HG02981 (cell line): ENCODE results near the gene RNF31.
A peak's percentile ranks its signal among the peaks of the same experiment; 100 is the strongest.

Source experiments
- ATAC-seq: cut with Tn5 transposase; IDR thresholded peaks from one replicate; pipeline ENCODE4 v1.9.1; 2021; ENCODE audit warnings: mild to moderate bottlenecking, moderate library complexity; ENCODE audit not compliant: unreplicated experiment

RNF31 gene

DNA sequence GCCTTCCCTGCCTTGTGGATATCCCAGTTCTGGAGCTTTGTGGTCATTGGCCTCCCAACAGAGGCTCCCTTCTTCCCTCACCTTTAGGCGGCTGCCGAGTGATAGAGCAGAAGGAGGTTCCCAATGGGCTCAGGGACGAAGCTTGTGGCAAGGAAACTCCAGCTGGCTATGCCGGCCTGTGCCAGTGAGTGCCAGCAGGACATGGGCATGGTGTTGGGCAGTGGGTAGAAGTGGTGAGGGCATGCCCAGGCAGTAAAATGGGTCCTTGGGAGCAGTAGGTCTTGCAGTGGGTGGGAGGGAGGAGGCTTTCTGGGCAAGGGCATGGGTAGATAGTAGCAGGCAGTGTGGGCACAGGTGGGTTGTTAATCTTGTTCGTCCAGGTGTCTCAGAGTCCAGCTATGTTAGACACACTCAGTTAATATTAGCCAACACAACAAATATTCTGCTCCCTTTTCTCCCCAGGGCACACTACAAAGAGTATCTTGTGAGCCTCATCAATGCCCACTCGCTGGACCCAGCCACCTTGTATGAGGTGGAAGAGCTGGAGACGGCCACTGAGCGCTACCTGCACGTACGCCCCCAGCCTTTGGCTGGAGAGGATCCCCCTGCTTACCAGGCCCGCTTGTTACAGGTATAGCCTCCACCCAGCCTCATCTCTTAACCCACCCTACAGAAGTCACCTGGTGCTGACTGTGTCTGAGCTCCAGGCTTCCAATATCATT, 12.6 kb downstream of the RNF31 start:
- ATAC-seq, result no peak

DNA sequence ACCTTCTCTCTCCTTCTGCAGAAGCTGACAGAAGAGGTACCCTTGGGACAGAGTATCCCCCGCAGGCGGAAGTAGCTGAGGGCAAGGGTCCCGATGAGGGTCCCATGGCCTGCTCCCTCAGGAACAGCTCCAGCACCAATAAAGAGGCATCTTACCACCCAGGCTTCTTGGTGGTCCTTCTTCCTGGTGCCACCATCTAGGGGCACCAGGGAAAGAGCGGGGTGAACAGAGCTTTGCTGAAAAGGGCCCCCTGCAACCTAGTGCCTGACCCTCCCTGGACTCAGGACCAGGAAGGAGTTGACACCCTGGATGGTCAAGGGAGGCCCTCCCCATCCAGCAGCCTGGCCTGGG, 13.2 kb downstream of the RNF31 start:
- ATAC-seq, result no peak

DNA sequence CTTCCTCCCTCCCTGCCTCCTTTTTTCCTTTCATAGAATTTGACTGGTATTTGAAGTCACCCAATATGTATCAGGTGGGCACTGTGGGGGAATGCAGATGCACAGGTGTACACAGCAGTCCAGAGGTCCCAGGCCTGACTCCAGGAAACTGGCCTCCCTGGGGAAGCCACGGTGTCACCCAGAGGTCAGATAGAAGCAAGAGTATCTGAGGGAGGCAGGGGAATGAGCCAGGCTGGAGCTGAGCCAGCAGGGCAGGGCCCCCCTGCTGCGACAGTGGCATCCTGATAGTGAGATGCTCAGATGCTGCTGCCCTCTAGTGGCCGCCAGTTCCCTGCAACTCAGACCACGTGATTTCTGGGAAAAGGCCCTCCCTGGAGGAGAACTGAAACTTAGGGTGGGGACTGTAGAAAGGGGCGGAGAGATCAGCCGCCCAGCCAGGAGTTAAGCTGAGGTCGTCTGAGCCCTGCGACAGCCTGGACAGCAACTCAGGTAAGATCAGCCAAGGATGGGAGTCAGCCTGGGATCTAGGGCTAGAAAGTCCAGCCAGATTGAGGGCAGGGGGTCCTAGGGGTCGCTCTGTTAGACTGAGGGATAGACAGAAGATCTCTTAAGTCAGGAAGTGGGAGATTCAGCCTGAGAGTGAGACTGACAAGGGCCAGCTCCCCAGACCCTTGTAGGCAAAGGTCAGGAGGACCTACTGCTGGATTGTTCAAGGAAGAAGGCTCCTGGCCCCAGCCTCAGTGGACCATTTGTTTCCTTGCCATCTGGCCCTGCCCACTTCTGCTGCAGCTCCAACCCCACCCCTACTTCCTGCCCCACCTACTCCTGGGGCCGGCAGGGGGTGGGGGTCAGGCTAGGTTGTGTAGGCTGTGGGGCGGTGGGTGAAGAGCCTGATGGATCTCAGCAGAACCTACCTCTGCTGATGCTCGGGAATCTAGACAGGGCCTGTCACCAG, 13.8 kb downstream of the RNF31 start, which contains the start of gene IRF9:
TSS of gene IRF9 (plus strand) at position 416 of the 955 bp plus-strand sequence. CDS start 880 bp downstream, outside the sequence.
- ATAC-seq, result peak; percentile 76

DNA sequence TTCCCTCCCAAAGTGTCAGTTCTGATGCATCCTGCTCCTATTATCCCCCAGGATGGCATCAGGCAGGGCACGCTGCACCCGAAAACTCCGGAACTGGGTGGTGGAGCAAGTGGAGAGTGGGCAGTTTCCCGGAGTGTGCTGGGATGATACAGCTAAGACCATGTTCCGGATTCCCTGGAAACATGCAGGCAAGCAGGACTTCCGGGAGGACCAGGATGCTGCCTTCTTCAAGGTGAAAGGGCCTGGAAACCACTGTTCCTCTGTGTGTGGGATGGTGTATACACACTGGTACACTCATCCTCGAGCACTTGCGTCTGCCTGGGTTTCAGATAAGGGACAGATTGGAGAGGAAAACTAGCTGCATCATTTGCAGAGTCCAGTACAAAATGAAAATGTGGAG, 14.8 kb downstream of the RNF31 start:
- no peak for ATAC-seq

DNA sequence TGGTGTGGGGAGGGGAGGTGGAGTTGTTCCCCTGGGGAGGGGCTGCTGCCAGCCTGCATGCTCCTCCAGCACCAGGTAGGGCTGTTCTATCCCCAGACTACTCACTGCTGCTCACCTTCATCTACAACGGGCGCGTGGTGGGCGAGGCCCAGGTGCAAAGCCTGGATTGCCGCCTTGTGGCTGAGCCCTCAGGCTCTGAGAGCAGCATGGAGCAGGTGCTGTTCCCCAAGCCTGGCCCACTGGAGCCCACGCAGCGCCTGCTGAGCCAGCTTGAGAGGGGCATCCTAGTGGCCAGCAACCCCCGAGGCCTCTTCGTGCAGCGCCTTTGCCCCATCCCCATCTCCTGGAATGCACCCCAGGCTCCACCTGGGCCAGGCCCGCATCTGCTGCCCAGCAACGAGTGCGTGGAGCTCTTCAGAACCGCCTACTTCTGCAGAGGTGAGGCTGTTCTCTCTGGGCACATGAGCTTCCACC, 17.3 kb downstream of the RNF31 start:
- no peak for ATAC-seq

DNA sequence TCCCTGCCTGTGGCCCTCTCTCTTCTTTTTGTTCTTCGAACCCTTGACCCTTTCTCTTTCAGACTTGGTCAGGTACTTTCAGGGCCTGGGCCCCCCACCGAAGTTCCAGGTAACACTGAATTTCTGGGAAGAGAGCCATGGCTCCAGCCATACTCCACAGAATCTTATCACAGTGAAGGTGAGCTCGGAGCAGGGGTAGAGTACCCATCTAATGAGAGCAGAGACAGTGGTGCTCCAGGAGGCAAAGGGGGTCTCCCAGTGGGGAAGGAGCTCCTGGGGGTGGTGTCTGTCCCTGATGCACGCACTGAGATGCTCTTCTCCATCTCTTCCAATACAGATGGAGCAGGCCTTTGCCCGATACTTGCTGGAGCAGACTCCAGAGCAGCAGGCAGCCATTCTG, 18.5 kb downstream of the RNF31 start:
- no peak for ATAC-seq

DNA sequence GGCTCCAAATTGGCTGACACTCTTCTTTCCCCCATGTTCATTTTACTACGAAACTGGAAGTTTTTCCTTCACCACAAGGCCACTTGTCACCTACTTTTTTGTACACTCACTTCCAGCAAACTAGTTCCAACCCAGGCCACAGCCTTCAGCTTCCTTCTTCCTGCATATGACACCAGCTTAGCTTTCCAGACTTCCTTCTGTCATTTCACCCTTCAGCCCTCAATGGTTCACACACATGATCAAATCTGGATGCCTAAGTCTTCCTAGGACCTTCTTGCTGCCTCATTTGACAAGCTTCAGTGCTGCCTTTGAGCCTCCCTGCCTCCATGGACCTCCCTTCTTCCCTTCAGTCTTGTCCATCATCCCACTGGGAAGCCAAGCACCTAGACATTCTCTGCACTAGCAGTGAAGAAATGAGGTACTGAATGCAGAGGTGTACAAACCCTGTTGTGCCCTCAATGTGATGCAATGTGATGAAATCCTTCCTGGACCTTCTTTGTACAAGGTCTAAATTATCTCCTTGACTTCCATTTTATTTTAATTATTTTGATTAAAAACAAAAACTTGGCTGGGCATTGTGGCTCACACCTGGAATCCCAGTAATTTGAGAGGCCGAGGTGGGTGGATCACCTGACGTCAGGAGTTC, 20.3 kb downstream of the RNF31 start:
- no peak for ATAC-seq

DNA sequence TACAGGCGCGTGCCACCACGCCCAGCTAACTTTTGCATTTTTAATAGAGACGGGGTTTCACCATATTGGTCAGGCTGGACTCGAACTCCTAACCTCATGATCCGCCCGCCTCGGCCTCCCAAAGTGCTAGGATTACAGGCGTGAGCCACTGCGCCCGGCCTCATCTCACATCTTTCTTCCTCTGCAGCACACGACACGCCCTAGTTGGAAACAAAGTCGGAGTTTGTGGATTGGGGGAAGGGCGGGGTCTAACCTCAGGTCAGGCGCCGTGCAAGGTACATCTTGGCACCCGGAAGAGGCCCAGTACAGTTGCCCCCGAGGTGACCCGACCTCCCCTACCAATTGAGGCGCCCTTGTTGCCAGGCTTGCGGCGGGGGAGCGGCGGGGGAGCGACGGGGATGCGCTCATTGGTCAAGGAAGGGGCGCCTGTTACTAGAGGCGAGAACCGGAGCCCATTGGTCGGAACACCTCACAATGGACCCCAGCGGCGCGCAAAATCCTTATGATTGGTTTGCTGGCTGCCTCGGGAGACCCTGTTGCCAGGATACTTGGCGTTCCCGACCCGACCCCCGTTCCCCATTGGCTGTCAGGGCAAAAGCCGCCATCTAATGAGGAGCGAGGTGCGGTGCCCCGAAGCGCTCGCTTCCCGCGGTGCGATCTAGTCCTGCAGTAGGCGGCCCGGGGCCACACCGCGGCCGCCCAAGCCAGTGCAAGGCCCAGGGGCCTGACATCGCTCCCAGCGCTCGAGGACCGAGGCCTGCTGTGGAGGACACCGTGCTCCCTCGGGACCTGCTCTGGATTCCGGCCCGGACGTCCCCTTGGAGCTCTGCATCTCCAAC, 24.3 kb downstream of the RNF31 start, which contains the start of gene REC8:
TSS of gene REC8 (plus strand) at position 659 of the 839 bp plus-strand sequence. CDS start 473 bp downstream, outside the sequence.
- ATAC-seq, result peak; percentile 81

DNA sequence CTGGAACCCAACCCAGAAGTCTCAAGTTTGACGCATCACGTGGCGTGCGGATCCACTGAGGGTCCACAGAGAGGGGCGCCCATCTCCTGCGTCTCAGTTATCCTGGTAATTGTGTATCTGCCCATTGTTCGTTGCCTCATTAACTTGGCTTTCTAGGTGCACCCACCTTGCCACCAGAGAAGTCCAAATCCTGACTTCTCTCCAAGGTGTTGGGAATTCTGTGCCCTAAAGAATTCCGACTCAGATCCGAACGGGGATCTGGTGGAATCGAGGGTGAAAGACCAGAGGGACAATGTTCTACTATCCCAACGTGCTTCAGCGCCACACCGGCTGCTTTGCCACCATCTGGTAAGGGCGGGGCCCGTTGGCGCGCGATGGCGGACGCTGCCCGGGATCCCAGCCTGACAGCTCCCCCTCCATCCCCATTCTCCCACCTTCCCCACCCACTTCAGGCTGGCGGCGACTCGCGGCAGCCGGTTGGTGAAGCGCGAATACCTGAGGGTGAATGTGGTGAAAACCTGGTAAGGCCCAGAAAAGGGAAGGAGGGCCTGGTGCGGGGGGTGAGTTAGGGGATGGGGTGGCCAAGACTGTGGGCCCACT, 25.1 kb downstream of the RNF31 start:
- no peak for ATAC-seq

DNA sequence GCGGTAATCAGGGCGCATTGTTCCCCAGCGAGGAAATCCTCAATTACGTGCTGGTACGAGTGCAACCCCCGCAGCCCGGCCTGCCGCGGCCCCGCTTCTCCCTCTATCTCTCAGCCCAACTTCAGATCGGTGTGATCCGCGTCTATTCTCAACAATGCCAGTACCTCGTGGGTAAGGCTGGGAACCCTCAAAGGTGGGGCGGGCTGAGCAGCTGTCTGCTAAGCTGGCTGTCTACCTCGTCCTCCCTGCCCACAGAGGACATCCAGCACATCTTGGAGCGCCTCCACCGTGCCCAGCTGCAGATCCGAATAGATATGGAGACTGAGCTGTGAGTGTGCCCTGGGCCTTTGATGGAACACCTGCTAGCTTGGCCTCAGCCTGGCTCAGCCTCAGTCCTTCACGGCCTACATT, 25.6 kb downstream of the RNF31 start:
- ATAC-seq, result no peak

DNA sequence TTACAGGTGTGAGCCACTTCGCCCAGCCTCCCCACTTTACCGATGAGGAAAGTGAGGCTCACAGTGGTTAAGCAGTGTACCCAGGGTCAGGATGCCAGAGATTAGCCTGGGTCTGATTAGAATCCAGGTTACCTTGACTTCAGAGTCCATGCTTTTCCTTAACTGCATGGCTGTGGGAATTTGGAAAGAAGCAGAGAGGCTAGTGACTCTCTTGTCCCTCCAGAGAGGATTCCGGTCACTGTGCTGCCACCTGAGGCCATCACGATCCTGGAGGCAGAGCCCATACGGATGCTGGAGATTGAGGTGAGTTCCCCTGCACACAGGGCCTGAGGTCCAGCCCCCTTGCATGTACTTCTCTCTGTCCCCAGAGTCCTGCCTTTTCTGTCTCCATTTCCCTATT, 29.3 kb downstream of the RNF31 start:
- ATAC-seq, result no peak

DNA sequence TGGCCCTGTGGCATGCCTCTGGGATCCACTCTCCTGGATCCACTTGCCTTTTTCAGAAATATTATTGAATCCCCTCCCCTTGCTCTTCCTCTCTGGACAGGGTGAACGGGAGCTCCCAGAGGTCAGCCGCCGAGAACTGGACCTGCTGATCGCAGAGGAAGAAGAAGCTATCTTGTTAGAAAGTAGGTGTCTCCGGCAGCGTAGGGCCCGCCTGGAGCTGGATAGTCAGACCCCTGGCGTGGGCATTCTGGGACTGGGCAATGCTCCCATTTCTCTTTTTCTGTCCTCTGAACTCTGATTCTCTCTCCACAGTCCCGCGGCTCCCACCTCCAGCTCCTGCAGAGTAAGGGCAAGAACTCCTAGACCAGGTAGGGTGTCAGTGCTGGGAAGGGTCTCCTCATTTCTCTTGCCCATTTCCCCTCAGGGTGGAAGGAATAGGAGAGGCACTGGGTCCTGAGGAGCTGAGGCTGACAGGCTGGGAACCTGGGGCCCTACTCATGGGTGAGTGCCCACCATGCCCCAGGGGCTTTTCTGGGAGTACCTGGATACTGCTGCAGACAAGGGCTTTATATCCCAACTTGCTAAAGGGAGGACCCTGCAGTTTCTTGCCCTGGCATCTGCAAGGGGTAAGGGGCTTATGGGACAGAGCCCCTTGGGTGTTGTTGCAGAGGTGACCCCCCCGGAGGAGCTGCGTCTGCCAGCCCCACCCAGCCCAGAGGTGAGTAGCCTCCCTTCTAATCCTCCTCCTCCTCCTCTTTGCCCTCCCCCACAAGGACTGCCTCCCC, 29.9 kb downstream of the RNF31 start:
- no peak for ATAC-seq

DNA sequence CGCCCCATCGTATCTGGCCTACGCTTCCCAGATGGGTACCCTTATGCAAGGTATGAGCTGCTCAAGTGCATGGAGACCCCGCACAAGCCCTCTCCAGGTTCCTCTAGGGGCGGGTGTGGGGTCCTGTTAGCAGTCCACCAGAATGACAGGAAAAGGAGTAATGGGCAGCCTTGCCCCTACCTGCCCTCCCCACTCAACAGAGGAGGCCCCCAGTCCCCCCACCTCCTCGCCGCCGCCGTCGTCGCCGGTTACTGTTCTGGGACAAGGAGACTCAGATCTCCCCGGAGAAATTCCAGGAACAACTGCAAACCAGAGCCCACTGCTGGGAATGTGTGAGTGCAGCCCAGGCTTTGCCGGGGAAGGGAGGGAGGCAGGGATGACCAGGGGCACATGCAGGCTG, 30.6 kb downstream of the RNF31 start:
- ATAC-seq, result no peak

DNA sequence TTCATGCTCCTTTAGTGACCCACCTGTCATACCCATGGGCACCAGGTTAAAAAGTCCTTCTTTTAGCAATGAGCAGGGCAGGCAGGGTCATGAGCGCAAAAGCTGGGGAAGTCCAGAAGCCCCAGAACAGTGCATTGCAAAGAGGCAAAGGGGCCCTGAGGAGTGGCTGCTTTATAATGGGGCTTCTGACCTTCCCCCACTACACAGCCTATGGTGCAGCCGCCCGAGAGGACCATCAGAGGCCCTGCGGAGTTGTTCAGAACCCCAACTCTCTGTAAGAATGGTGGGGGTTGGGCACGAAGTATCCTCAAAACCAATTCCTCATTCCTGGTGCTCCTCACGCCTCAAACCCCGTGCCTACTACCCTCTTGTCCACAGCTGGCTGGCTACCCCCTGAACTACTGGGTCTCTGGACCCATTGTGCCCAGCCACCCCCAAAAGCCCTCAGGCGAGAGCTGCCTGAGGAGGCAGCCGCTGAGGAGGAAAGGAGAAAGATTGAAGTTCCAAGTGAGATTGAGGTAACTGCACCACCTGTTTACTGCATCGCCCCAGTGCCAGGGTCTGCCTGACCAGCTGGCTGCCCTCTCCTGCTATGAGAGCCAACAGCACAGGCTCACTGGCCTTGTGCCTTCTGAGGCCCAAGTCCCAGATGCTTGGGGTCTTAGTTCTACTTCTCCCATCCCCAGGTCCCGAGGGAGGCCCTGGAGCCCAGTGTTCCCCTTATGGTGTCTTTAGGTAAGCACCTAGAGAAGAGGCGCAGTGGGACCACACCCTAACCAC, 31.3 kb downstream of the RNF31 start:
- ATAC-seq, result no peak

DNA sequence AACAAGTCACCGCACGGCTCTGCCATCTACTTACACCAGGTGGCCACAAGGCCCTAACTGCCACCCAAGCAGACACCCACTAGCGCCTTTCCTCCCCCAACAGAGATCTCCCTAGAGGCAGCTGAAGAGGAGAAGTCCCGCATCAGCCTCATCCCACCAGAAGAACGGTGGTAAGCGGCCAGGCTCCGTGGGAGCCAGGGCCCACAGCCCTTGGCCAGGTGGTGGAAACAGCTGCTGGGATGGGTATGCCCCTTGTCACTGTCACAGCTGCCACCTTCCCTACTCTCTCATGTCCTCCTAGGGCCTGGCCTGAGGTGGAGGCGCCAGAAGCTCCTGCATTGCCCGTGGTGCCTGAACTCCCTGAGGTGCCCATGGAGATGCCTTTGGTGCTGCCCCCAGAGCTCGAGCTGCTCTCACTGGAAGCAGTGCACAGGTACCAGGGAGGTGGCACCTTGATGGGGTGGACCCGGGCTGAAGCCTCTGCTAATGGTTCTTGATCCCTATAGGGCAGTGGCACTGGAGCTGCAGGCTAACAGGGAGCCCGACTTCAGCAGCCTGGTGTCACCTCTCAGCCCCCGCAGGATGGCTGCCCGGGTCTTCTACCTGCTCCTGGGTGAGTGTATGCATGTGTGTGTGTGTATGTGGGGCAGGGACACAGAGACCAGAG, 32.1 kb downstream of the RNF31 start:
- ATAC-seq, result no peak

DNA sequence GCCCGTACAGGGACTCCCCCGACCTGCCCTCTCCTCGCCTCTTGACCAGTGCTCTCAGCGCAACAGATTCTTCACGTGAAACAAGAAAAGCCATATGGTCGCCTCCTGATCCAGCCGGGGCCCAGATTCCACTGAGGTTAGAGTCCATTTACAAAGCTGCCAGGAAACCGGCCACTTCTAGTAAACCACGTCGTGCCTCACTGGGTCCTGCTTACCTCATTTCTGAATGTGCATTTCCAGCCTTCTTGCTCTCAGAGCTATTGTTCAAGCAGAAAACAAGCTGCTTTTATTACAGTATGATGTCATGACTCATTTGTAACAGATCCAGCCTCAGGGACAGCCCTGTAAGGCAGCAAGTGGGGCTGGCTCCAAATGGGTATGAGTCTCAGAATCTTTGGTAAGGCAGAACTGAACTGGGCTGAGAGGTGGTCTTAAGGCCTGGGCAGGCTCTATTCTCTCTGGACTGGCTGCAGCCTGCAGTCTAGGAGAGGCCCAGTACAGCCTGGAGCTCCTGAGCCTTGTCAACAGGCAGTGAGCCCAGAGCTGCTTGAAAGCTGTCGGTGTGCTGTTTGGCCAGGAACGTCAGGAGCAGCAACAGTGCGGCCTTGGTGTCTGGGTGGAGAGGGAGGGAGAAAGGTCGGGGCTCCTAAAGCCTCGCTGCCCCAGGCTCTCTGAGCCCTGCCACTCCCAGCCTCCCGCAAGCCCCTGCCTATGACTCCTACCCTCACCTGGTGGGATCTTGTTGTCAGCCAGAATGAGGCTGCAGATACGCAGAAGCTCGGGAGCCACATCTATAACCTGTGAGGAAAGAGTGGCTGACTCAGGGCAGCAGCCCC, 32.9 kb downstream of the RNF31 start:
- no peak for ATAC-seq
